ENCODE results near the gene APP. TPM values are rescaled to one million over a fixed set of nuclear protein-coding genes. Genes with fewer than 3 reads are reported as not detected.
"Not testable (repeated sequence)": the region's sequence is repeated elsewhere in the genome, so short reads cannot be mapped to it uniquely, and the experiment has no call there.

Gene APP
- total RNA-seq, 1 donor from 2014 or later = 257 TPM

DNA sequence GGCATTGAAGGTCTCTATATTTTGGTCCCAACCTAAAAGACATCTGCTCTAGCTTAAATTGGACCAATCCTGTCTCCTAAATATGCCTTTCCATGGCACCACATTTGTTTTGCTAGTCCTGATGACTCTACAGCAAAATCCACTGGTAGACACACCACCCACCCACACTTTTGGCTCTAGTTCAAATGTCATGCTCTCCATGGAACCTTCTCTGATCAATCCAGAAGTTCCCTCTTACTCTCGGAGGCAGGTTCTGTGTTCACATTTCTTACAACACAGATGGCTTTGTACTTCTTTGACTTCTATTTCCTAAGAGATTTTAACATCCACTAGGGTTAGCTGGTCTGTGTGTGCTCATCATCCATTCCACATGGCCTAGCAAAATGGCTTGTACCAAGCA lies 151.3 kb downstream of the APP start:
- no peak for DNase-seq

DNA sequence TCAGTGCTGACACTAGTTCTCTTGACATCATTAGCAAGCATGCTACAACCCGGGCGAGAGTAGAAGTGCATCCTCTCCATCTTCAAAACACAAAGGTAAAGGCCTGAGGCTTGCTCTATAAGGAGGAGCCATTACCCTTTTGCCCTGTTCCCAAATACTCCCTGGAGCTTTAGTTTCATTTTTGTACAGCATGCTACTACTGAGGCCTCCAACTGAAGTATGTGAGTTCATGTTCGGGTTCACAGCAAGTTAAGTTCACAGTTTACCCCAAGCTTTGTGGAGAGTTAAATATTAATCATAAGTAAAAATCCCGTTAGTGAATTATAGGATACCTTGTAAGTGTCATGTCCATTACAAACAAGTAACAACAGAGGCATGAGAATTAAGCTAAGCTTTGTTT lies 156.6 kb downstream of the APP start:
- no peak for DNase-seq

DNA sequence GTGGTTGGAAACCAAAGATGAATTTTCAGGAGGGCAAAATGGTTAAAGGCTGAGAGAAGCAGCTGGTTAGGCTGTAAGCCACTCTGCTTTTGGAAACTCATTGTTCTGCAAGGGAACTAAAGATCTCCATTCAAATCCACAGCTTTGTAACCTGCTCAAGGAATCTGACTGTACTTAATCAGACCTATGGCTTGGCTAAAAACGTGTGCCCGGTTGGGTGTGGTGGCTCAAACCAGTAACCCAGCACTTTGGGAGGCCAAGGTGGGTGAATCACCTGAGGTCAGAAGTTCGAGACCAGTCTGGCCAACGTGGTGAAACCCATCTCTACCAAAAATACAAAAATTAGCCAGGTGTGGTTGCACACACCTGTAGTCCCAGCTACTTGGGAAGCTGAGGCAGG lies 158.1 kb downstream of the APP start:
- DNase-seq = not testable (repeated sequence)

DNA sequence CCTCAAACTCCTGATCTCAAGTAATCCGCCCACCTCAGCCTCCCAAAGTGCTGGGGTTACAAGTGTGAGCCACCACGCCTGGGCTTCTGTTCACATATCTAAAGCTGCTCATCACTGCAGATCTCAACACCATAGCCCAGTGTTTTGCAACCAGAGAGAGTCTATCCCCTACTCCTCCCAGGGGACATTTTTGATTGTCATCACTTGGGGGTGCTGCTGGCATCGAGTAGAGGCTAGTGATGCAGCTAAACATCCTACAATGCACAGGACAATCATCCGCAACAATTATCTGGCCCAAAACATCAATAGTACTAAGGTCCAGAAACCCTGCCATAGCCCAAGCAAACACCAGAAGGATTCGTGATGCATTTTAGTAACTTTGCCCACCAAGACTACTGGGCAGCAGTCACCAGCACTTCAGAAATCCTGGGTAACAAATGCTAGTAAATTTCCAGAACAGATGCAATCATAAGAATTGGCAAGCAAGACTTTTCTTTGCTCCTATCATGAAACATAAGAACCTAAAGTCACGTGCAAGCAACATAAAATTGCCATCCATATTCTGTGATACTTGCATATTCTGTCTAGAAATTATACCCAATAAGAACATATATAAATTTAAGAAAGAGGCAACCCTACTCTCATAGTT lies 159.2 kb downstream of the APP start:
- no peak for DNase-seq

DNA sequence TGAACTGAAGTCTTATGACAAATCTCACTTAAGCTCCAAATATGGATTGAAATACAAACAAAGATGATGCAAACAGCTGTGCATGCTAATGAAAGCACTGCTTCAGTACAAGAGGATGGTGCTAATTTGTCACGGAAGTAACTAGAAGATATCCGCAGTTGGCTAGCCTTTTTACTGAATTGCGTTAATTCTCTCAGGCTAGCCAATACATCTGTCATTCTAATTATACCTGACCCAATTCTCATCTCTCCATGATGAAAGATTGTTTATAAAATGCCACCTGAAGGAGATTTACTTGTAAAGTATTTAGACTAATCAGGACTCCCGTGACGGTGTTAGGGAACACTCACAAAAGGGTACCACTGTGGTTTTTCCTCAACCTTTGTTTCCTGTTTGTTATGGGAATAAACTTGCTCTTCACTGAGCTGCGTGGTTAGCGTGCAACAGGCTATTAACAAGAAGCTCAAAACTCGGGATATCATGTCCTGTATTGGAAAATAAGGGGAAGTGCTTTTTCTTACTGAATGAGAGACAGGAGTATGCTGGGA lies 162.5 kb downstream of the APP start:
- DNase-seq = peak; percentile 54

DNA sequence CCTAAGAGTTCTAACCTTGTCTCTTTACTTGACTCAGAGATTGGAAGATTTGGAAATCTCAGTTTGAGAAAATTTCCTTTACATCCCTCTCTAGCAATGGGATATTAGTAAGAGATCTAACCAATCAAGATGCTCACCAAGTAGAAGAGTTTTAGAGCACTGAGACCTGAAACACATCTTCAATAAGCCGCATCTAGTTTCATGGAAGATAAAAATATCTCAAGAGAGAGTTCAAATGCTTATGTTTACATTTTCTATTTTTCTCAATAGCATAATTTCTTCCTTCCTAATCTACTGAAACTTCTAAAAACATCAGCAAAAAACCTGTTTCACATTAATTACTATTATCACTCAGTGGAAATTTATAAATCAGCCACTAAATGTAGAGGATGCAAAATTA lies 165.1 kb downstream of the APP start:
- no peak for DNase-seq

DNA sequence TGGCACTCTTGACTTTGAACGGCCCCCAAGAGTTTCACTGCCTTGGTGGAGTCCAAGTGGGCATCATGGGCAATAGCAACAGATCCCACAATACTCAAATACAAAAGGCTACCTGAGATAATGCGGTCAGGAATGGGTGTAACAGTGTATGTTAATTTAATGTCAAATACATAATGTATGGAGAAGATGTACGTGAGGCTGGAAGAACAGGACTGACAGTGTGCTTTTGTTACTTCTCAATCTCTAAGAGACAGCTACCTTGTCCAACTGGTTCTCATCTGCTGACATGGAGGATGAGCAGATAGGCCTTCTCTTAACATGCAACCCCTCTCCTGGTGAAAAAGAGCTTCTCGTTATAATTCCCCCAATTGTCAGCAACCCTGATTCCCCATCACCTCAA lies 167.2 kb downstream of the APP start:
- no peak for DNase-seq

DNA sequence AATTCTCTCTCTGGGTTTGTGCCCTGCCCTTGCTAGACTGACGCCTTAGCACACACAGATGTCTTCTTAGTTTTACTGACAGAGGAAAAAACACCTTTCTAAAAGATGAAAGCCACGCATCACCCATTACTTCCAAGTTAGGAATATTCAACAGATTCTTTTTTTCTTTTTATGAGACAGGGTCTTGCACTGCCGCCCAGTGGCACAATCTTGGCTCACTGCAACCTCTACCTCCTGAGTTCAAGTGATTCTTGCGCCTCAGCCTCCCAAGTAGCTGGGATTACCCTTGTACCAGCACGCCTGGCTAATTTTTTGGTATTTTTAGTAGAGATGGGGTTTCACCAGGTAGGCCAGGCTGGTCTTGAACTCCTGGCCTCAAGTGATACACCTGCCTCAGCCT lies 169.2 kb downstream of the APP start:
- no peak for DNase-seq

DNA sequence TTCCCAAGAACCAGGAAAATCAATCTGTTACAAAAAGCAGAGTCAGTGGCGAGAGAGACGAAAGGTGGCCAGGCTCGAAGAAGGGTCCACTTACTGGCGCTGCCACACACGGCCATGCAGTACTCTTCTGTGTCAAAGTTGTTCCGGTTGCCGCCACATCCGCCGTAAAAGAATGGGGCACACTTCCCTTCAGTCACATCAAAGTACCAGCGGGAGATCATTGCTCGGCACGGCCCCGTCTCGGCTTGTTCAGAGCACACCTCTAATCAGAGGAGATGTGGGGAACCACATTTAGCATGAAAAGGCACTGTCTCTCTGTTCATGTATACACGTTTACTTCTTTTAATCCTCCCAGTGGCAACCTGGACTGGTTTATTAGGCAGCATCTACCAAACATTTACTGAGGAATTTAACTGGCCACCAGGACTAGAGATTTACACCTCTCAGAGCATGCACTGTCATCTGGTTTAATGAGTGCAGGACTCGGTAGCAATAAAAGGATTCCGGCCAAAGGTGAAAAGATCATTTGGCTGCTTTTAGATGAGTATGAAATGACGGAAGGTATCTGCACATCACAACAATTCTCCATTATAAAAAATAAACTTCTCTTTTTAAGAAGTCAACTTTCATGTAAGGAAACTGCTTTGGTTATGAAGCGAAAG lies 170.5 kb downstream of the APP start:
- no peak for DNase-seq

DNA sequence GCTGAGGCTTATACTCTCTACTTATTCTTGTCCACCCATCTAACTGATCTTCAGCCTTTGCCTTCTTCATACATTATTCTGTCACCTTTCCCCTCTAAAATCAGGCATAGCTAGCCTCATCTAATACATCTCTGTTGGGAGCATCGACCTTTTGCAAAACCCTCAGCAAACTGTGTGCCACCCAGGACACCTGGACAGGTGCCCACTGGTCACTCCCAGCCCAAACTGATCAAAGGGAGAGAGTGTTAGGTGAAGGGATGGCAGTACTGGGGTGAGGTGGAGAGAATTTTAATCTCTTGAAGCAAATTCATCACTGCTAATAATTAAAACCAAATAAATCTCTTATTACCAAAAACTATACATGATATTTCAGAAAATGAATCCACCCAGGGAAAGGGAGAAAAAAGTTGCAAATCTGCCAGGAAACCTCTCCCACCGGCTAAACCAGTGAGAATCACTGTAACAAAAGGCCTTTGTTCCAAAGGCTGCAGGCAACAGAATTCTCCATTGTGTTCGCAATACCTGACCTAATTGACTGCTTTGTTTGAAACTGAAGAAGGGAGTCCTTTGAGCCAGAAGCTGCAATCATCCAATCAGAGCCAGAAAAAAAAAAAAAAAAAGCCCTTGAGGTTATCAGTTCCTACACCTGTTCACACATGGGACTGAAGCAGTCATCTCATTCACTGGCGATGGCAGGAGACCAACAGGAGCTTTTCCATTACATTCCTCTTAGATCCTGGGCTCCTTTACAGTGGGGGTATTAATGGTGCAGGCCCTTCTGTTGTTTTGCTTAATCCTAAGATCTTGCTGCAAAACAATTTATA lies 172.6 kb downstream of the APP start:
- DNase-seq = no peak

DNA sequence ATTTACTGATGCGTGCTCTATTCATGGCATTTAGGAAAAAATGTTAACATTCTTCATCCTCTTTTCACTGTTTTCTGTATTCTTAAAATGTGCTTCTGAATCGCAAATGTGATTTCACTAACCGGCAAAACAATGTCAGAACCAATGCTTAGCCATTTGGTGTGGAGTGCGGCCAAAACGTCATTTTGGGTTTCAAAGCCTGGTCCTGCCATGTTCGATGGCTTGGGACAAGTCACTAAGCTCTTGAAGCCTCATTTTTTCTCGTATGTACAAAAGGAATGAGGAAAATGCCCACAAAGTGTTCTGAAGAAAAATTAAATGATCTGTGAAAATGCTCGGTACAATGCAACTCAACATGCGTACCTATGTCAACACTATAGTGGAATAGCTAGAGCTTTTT lies 175.3 kb downstream of the APP start:
- DNase-seq = no peak

DNA sequence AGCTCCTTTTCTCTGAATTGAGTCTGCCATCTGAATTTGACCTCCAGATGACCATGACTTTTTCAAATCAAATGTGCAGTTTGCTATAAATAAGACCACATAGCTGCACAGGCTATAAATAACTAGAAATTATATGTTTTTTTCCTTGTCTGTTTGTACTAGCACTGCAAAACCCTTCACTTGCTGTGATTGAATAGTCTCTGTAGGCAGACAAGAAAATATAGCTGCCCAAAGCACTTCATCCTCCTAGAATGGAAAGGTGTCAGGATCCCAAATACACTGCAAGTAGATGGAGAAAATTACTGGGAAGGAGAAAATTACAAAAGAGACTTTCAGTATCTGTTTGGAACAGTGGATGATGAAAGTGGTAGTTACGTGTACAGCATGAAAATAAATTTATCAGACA lies 175.8 kb downstream of the APP start:
- no peak for DNase-seq

DNA sequence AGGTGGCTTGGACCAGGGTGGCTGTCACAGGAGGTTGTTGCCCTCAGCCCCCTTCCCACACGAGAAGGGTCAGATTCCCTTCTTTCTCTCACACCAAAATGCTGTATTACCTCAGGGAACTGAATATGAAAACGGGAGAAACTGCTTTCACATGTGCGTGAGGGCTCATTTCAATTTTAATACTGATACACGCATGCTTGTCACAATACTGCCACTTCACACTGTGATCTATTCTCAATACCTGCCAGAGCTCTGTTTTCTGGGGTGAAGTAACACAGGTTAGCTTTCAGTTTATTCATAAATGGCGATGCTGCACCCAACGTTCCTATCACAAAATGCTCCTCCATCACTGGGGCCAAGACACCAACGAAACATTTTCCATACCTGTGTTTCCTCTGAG lies 181.8 kb downstream of the APP start:
- DNase-seq = no peak

DNA sequence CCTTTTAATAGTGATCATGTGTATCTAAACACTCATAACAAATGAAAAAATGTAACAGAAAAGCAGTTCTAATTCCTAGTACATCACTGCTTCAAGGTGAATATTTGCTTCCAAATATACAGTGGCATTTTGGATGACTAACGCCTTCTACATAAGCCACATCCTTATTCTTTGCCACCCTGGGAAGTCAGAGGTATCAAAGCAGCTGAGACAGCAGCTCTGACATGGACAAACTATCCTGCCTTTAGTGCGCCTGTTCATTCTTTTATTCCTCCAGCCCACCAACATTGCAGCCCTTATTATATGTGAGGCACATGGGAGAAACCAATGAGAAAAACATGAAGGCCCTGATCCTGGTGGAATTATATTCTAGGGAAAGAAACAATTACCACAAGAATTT lies 183.0 kb downstream of the APP start:
- no peak for DNase-seq

DNA sequence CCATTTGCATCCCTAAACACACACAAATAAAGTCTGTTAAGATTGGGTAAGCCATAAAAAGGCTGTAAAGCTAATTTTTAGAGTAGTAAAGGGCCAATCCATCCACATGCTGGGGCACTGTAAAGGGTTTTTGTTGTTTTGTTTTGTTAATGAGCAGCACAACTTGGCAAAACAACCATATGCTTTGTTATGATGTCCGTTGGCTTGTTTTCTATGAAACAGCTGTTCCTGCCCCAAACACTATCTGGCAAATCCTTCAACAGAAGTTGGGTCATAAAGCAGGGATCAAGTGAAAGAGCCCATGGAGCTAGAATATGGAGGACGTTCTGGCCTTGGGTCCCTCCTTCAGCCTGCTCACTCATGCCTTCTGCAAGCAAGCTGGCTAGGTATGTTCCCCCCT lies 183.6 kb downstream of the APP start:
- DNase-seq = no peak

DNA sequence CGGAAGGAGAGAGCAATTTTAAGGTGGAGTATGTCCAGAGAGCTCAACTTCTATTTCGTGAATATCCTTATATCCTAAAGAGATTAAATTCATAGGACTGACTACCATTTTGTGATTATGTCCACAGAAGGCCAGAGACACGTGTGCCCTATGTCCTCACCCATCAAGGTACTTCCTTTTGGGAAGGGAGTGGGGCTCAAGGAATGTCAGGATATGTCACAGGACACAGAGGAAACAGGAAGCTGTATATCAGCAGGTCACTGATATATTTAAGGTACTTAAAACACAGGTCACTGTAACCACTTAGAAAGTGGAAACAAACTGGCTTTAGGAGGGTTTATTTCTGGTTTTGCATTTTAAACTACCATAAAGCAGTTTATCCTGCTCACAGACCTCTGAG lies 184.6 kb downstream of the APP start:
- no peak for DNase-seq

DNA sequence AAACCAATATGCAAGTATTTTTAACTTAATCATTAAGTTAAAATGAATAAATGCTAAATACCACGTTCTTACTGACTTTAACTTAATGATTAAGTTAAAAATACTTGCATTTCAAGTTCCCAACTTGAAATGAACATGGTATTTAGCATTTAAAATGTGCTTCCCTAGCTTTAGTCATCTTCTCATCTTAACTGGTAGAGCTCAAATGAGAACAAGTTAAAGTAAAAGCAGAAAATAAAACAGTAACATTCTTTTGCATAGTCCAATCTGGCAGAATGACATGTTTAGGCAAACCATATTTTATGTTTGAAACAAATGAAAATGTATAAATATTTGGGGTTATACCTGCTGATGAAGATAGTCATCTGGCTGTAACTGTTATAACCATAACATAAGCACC lies 186.0 kb downstream of the APP start:
- DNase-seq = no peak

DNA sequence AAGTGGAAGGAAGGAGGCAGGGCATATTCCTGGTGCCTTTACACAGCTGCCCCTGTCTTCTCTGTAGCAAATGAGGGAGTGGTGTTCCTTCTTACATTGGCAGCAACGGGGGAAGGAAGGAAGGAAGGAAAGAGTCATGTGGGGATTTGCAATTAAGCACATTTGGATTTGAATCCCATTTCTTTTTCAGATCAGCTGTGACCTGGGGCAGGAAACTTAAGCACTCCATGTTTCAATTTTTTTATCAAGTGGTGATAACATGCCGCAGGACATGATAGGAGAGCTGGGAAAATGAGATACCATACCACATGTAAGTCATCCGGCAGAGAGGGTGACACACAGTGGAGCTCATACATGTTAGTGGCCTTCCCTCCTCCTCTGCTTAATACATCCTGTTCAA lies 186.8 kb downstream of the APP start:
- DNase-seq = peak; percentile 29

DNA sequence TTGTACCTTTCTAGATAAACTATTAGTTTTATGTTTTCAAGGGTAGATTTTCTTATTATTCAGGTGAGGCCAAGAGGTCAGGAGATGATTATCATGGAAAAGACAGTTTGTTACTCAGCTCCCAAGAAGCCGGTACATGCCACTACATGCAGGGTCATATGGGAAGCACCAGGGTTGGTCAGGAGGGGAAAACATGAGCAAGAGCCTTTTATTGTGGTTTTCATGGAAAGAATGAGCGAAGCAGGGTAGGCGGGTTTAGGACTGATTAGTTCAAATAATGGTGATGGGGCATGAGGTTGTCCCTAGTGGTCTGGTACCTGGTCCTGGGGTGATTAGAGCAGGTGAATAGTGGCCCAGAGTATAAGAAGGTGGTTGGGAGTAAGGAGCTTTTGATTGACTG lies 189.9 kb downstream of the APP start:
- DNase-seq = no peak

DNA sequence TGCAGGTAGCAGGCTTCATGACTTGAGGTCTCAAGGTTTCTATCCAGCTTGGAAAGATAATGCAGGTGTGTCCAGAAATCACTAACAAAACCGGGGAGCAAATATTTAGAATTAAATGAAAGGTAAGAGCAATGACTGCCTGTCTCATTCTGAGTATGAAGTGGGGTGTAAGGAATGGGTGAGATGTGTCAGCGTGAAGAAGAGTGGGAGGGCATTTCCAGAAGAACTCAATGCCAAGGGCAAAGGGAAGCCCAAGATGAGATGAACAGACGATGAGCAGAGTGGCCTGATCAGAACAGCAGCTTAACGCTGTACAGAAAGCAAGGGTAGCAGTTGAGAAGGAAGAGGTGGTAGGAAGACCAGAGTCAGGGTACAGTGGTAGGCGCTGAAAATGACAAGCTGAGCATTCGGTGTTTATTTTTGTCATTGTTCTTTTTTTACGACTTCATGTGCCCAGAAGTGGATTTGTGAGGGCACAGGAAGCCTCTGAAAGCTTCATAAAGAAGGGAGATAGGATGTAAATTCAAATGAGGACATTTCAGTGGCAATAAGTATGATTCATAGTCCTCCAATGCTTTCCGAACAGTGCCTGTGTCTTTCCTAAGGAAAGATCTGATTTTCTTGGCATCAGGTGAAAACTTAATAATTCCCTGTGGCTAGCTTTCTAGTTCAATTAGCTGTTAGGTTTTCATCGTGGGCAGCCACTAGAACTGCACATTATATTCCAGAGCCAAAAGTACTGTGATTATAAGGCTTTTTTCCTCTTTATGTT lies 190.5 kb downstream of the APP start:
- DNase-seq = no peak

DNA sequence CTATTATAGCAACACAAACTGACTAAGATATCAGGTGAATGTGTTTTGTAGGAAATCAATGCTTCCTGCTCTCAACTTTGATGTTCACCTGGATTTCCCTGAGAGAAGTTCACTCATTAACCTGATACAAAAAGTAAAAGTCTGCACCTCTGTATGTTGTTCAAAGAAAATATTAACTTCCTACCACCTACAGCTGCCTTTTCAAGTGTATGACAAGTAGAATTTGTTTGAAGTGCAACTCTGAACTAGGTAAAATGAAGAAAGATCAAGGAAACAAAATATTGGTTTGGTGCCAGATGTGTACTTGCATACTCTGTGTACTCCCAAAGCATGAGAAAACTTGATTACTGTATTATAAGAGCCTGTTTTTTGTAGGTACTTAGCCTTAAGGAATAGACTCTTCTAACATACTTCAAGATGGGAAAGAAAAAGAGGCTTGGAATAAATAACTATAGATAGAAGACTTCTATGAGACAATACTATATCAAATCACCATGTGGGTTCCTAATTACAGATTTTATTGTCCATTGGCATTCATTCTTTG lies 193.4 kb downstream of the APP start:
- no peak for DNase-seq

DNA sequence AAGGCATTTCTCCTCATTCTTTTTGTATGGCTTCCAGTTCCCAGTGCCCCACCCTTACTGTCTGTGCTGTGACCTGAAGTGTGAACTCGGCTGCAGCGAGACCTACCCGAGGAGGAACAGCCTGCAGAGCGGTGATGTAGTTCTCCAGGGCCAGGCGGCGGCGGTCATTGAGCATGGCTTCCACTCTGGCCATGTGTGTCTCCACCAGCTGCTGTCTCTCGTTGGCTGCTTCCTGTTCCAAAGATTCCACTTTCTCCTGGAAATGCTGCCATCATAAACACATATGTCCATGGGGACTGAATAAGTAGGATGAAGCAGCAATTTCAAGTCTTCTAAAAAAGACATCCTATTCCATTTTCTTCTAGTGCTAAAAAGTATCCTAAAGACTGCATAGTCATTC lies 195.6 kb downstream of the APP start:
- no peak for DNase-seq
